GM12864 (cell line): ENCODE data around the gene FZD4.
"Not testable (repeated sequence)": the region's sequence is repeated elsewhere in the genome, so short reads cannot be mapped to it uniquely, and the experiment has no call there.

Source experiments
- DNase-seq: peaks from one replicate; pipeline ENCODE4 v3.0.0-alpha.2; 2011; ENCODE audit warnings: low read depth
- H3K4me3 ChIP-seq: 2 replicates; pipeline ENCODE4 v1.5.1; 2011; ENCODE audit warnings: mild to moderate bottlenecking, low read depth, low read length, control low read depth
- TF ChIP-seq, protein P1 (sequence below): IDR thresholded peaks from 2 replicates; pipeline ENCODE4 v1.5.1; 2011; ENCODE audit warnings: low read depth, mild to moderate bottlenecking, moderate library complexity, low read length, control low read depth, inconsistent platforms; ENCODE audit errors: missing control alignments

The FZD4 gene

DNA sequence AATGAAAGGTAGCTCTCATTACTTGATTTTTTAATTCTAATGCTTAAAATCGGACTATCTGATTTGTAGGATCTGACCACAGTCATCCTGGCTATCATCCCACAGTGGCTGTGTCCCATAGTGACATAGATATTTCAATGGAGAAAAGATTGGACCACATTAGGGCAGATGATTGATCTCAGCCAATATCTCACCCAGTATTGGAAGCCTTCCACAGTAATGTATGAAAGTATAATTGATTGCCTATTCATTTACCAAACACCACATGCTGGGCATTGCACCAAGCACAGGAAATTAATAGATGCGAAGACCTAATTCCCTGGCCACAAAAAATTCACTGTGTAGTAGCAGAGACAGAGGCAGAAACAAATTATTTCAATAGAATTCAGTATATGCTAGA lies 37.6 kb downstream of the FZD4 start:
- no peak for DNase-seq
- H3K4me3 ChIP-seq = no peak overlapping the region
- TF ChIP-seq, protein P1, sequence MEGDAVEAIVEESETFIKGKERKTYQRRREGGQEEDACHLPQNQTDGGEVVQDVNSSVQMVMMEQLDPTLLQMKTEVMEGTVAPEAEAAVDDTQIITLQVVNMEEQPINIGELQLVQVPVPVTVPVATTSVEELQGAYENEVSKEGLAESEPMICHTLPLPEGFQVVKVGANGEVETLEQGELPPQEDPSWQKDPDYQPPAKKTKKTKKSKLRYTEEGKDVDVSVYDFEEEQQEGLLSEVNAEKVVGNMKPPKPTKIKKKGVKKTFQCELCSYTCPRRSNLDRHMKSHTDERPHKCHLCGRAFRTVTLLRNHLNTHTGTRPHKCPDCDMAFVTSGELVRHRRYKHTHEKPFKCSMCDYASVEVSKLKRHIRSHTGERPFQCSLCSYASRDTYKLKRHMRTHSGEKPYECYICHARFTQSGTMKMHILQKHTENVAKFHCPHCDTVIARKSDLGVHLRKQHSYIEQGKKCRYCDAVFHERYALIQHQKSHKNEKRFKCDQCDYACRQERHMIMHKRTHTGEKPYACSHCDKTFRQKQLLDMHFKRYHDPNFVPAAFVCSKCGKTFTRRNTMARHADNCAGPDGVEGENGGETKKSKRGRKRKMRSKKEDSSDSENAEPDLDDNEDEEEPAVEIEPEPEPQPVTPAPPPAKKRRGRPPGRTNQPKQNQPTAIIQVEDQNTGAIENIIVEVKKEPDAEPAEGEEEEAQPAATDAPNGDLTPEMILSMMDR = no peak

- DNase-seq = no peak
- TF ChIP-seq, protein P1 = no peak
- H3K4me3 ChIP-seq = no peak overlapping the region
These were observed 38.9 kb downstream of the FZD4 start for GRCh38 chr11:86916330-86916729.

- DNase-seq, H3K4me3 ChIP-seq: not testable (repeated sequence)
These were observed 39.3 kb downstream of the FZD4 start for GRCh38 chr11:86915850-86916249.

DNA sequence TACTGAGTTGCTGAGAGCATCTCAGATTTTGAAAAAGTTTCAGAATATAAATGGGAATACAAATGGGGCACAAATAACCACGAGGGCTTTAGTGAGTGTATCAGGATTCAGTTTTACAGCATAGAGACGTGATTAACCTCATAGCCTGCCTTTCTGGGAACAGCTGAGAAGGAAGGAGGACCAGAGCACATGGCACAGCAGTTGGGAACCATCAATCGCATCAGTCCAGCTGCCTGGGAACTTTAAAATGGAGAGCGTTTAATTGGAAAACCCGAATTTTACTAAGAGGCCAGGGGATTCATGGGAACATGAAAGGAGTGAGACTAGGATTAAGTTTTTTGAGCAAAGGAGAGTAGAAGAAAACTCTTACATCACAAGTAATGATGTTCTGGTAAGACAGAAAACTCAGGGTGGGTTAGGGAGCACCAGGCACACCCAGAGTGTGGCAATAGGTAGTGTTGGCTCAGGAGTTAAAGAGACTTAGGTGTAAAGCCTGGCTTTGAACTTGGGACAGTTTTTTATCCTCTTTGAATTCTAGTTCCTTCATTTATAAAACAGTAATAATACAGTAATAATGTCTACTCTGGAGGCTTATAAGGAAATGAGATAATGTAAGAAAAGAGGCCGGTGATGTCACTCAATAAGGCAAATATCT lies 40.2 kb downstream of the FZD4 start:
- DNase-seq = no peak
- TF ChIP-seq, protein P1 = no peak
- H3K4me3 ChIP-seq = no peak overlapping the region

- no peak for DNase-seq
- TF ChIP-seq, protein P1 = no peak
These were observed 43.0 kb downstream of the FZD4 start for GRCh38 chr11:86912238-86912637.

DNA sequence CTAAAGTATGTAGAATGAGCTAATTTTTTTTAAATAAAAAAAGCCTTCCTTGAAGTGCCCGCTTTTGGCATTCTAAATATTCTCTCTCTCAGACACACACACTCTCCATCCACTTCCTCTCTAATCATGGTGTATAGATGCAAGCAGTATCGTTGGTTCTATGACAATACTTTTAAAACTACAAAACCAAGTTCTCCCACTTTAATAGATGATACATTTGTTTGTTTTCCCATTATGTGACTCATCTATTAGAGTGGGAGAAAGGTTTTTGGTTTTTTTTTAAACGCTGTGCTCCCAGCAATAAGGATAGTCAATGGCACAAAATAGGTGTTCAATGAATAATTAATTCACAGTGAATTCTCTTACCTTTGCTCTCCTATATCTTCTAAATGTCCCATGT lies 44.6 kb downstream of the FZD4 start:
- no peak overlapping the region for H3K4me3 ChIP-seq
- TF ChIP-seq, protein P1 = no peak
- DNase-seq = no peak

More at GRCh38 chr11:86912238-86912637, 43.0 kb downstream of the FZD4 start:
- no peak overlapping the region for H3K4me3 ChIP-seq

GRCh38 chr11:86906198-86906597 lies 49.0 kb downstream of the FZD4 start:
- DNase-seq = no peak
- TF ChIP-seq, protein P1 = no peak
- H3K4me3 ChIP-seq = no peak overlapping the region
